Lower lobe of right lung (tissue), 2 donors: ENCODE data around the gene NME4. TPM values are rescaled to one million over a fixed set of nuclear protein-coding genes. Genes with fewer than 3 reads are reported as not detected.

Experiments
- ATAC-seq, 2 donors: fragments of 200-7000 bp; cut with Tn5 transposase; one replicate each; pipeline ENCODE4 v1.9.1; 2020 to 2022; ENCODE audit warnings: mild to moderate bottlenecking in 2 of 2, moderate library complexity in 2 of 2
- DNase-seq: peaks from one replicate; pipeline ENCODE4 v3.0.0-alpha.2; 2020
- H3K27ac ChIP-seq: fragments of 200-600 bp; one replicate; pipeline ENCODE4 v1.8.0; 2022
- H3K27me3 ChIP-seq: fragments of 200-600 bp; one replicate; pipeline ENCODE4 v1.8.0; 2022; ENCODE audit warnings: low read depth
- H3K36me3 ChIP-seq: fragments of 200-600 bp; one replicate; pipeline ENCODE4 v1.8.0; 2022; ENCODE audit warnings: mild to moderate bottlenecking
- H3K4me1 ChIP-seq: fragments of 200-600 bp; one replicate; pipeline ENCODE4 v1.8.0; 2022
- H3K4me3 ChIP-seq: fragments of 200-600 bp; one replicate; pipeline ENCODE4 v1.8.0; 2022; ENCODE audit warnings: mild to moderate bottlenecking
- H3K9me3 ChIP-seq: fragments of 200-600 bp; one replicate; pipeline ENCODE4 v1.8.0; 2022
- CTCF ChIP-seq: fragments of 200-600 bp; IDR thresholded peaks from one replicate; pipeline ENCODE4 v1.8.0; 2022; ENCODE audit warnings: antibody characterized with exemption, mild to moderate bottlenecking
- intact Hi-C: fragments of 100-400 bp; cut with DNase I; formaldehyde crosslinking; loops from one replicate; pipeline ENCODE4 v1.11.0; 2022
- total RNA-seq: library from RNA; stranded (reverse); fragmentation: NEBNext Ultra II Directional; extraction: Animal tissue kit (Norgen Biotek cat#: 25700); gene quantifications from one replicate; pipeline ENCODE4 v1.2.1, GENCODE V29; 2021
- donor health status: DM: no; HTN: yes; CAD: no; lungs with severe emphysema.

NME4 gene
- total RNA-seq, 1 donor from 2014 or later = 42.3 TPM

DNA sequence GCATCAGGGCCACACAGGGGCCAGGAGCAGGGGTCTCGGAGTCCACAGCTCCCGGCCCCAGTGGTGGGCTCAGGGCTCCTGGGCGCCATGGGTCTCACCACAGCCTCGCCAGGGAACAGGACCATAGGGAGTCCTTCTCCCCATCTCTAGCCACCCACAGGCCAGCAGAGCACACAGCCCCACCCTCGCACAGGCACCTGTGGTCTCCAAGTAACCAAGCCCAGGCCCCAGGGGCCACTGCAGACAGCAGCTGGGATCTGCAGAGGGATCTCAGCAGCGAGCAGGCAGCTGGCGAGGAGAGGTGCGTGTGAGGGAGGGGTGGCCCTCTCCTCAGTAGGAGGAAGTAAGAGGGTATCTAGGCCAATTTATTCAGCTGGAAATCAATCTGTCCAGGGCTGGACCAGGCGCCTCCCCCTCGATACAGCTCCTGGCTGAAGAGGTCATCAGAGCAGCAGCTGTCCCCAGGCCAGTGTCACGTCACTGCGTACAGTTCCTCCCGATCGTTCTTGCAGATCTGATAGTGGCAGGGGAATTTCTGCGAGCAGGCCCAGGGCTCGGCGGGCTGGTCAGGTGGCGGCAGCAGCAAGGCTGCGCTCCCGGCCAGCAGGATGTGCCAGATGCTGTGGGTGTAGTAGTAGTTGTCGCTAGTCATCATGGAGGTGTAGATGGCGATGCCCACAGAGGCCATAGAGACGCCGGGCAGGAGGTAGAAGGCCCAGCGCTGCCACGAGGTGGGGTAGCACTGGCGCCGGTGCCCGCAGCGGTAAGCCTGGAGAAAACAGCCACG is 25.3 kb upstream of the NME4 start:
- ATAC-seq = no peak
- TF ChIP-seq CTCF = no peak
- Histone ChIP-seq H3K27ac (no peak overlapping the region), H3K4me3 (no peak overlapping the region), H3K9me3 (no peaks in the 10 kb centered on the region), H3K36me3 (peaks cover 73% of the 10 kb centered on the region), H3K27me3 (no peaks in the 10 kb centered on the region), H3K4me1 (peaks cover 19% of the 10 kb centered on the region)
- intact Hi-C loops = no loop called here
- DNase-seq = no peak

DNA sequence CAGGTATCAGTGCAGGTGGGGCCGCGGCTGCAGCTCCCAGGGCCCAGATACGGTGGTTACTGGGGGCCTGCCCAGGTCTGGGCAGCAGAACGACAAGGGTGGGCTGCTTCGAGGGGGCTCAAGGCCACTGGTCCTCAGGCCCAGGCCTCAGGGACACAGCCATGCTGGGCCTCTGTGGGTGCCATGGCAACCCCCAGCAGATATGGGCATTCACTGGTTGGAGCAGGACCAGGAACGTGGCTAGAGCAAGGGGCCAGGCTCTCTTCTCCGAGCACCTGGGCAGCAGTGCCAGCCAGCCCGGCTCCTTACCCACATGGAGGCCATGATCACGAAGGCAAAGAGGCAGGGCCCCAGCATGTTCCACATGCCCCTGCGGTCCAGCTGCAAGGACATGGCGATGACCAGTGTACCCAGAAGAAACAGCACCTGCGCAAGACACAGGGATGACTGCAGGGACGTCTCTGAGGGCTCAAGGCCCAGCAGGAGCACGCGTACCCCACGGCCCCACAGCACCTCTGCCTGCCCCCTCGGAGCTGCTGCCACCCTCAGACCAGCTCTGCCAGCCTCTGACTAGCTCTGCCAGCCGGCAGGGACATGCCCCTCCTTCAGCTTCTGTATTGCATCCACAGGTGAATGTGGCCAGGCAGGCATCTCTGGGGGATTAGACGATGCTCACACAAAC is 24.6 kb upstream of the NME4 start:
- Histone ChIP-seq H3K4me3 (no peak overlapping the region), H3K9me3 (no peaks in the 10 kb centered on the region), H3K4me1 (peaks cover 19% of the 10 kb centered on the region), H3K27ac (no peak overlapping the region), H3K36me3 (peaks cover 73% of the 10 kb centered on the region), H3K27me3 (no peaks in the 10 kb centered on the region)
- intact Hi-C loops = no loop called here
- DNase-seq = no peak
- no peak for ATAC-seq
- TF ChIP-seq CTCF = no peak

- no peak for ATAC-seq
- Histone ChIP-seq H3K27me3 (no peaks in the 10 kb centered on the region), H3K27ac (no peak overlapping the region), H3K4me3 (no peak overlapping the region), H3K4me1 (peaks cover 19% of the 10 kb centered on the region), H3K9me3 (no peaks in the 10 kb centered on the region), H3K36me3 (peaks cover 69% of the 10 kb centered on the region)
- intact Hi-C loops = no loop called here
- no peak for DNase-seq
- no peak for TF ChIP-seq CTCF
Measured at GRCh38 chr16:373020-373598, 23.9 kb upstream of the NME4 start.

DNA sequence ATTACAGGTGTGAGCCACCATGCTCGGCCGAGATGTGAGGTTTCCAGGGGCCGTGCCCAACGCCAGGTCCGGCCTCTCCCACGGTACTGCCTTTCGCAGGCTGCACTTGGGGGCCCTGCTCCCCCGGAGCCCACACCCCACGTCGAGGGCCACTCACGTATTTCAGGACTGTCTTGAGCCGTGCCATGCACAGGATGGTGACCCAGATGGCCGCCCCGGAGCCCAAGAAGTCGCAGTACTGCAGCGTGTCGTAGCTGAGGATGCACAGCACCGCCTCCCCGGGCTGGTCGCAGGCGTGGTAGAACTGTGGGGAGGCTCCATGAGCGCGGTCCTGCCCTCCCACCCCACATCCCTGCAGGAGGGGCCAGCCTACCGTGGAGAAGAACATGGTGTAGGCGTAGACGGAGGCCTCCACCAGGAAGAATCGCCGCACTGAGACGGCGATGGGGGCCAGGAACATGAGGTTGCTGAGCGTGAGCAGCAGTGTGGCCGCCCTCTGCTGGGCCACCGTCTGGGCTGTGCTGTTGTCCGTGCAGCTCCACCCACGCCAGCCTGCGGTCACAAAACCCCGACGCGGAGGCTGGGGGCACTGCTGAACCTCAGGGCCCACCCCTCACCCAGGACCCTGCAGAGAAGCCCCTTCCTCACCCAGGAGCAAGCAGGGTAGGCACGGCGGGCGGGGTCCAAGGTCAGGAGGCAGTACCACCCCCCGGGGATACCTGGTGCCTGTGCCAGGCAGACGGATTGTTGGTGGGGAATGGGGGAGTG is 23.0 kb upstream of the NME4 start:
- Histone ChIP-seq H3K36me3 (peaks cover 60% of the 10 kb centered on the region), H3K27me3 (no peaks in the 10 kb centered on the region), H3K4me3 (no peak overlapping the region), H3K4me1 (peaks cover 23% of the 10 kb centered on the region), H3K27ac (no peak overlapping the region), H3K9me3 (no peaks in the 10 kb centered on the region)
- no peak for DNase-seq
- intact Hi-C loops = no loop called here
- no peak for TF ChIP-seq CTCF
- no peak for ATAC-seq

- no peak overlapping the region for H3K4me3 ChIP-seq
- H3K9me3 ChIP-seq = no peaks in the 10 kb centered on the region
- no peak for ATAC-seq
- H3K27me3 ChIP-seq = no peaks in the 10 kb centered on the region
- intact Hi-C loops = no loop called here
- H3K4me1 ChIP-seq = peaks cover 24% of the 10 kb centered on the region
- DNase-seq = no peak
- H3K27ac ChIP-seq = no peak overlapping the region
- H3K36me3 ChIP-seq = peaks cover 58% of the 10 kb centered on the region
- TF ChIP-seq CTCF = no peak
Measured at GRCh38 chr16:374616-374926, 22.4 kb upstream of the NME4 start.
